Lower lobe of right lung (tissue), 2 donors: ENCODE results near the gene TMEM178B. TPM values are rescaled to one million over a fixed set of nuclear protein-coding genes. Genes with fewer than 3 reads are reported as not detected.

ENCODE experiments used
- ATAC-seq, 2 donors: fragments of 200-7000 bp; cut with Tn5 transposase; one replicate each; pipeline ENCODE4 v1.9.1; 2020 to 2022; ENCODE audit warnings: mild to moderate bottlenecking in 2 of 2, moderate library complexity in 2 of 2
- DNase-seq: peaks from one replicate; pipeline ENCODE4 v3.0.0-alpha.2; 2020
- H3K27ac ChIP-seq: fragments of 200-600 bp; one replicate; pipeline ENCODE4 v1.8.0; 2022
- H3K27me3 ChIP-seq: fragments of 200-600 bp; one replicate; pipeline ENCODE4 v1.8.0; 2022; ENCODE audit warnings: low read depth
- H3K36me3 ChIP-seq: fragments of 200-600 bp; one replicate; pipeline ENCODE4 v1.8.0; 2022; ENCODE audit warnings: mild to moderate bottlenecking
- H3K4me1 ChIP-seq: fragments of 200-600 bp; one replicate; pipeline ENCODE4 v1.8.0; 2022
- H3K4me3 ChIP-seq: fragments of 200-600 bp; one replicate; pipeline ENCODE4 v1.8.0; 2022; ENCODE audit warnings: mild to moderate bottlenecking
- H3K9me3 ChIP-seq: fragments of 200-600 bp; one replicate; pipeline ENCODE4 v1.8.0; 2022
- intact Hi-C: fragments of 100-400 bp; cut with DNase I; formaldehyde crosslinking; loops from one replicate; pipeline ENCODE4 v1.11.0; 2022
- total RNA-seq: library from RNA; stranded (reverse); fragmentation: NEBNext Ultra II Directional; extraction: Animal tissue kit (Norgen Biotek cat#: 25700); gene quantifications from one replicate; pipeline ENCODE4 v1.2.1, GENCODE V29; 2021
- TF ChIP-seq, protein P1 (sequence below): fragments of 200-600 bp; IDR thresholded peaks from one replicate; pipeline ENCODE4 v1.8.0; 2022; ENCODE audit warnings: antibody characterized with exemption, mild to moderate bottlenecking
- donor health status: DM: no; HTN: yes; CAD: no; lungs with severe emphysema.

Gene TMEM178B
- total RNA-seq, 1 donor from 2014 or later, result 0.18 TPM

DNA sequence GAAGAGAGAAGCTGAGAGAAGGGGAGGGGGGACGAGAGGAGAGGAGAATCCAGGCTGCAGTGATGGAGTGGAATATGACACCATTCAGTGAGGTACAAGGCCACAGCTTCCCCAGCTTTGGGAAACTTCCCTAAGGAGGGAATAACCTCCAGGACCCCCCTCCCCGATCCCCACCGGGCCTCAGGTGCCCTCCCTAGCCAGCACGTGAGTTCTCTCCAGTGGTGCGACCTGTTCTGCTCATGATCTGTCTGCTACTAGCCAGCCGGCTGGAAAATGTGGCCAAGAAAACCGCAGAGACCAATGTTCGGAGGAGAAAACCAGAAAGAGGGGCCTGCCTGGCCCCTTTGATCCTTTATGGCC, 437.4 kb downstream of the TMEM178B start:
- intact Hi-C loops, result no loop called here
- TF ChIP-seq, protein P1, sequence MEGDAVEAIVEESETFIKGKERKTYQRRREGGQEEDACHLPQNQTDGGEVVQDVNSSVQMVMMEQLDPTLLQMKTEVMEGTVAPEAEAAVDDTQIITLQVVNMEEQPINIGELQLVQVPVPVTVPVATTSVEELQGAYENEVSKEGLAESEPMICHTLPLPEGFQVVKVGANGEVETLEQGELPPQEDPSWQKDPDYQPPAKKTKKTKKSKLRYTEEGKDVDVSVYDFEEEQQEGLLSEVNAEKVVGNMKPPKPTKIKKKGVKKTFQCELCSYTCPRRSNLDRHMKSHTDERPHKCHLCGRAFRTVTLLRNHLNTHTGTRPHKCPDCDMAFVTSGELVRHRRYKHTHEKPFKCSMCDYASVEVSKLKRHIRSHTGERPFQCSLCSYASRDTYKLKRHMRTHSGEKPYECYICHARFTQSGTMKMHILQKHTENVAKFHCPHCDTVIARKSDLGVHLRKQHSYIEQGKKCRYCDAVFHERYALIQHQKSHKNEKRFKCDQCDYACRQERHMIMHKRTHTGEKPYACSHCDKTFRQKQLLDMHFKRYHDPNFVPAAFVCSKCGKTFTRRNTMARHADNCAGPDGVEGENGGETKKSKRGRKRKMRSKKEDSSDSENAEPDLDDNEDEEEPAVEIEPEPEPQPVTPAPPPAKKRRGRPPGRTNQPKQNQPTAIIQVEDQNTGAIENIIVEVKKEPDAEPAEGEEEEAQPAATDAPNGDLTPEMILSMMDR, result no peak
- H3K27ac ChIP-seq, result no peak overlapping the region
- H3K36me3 ChIP-seq, result no peaks in the 10 kb centered on the region
- H3K27me3 ChIP-seq, result peaks cover 23% of the 10 kb centered on the region
- peak overlapping the region; percentile 36 for H3K4me3 ChIP-seq
- no peak for DNase-seq
- peaks cover 10% of the 10 kb centered on the region for H3K4me1 ChIP-seq
- H3K9me3 ChIP-seq, result no peaks in the 10 kb centered on the region
- peak in 1 of 2 donors; percentile 15 for ATAC-seq

DNA sequence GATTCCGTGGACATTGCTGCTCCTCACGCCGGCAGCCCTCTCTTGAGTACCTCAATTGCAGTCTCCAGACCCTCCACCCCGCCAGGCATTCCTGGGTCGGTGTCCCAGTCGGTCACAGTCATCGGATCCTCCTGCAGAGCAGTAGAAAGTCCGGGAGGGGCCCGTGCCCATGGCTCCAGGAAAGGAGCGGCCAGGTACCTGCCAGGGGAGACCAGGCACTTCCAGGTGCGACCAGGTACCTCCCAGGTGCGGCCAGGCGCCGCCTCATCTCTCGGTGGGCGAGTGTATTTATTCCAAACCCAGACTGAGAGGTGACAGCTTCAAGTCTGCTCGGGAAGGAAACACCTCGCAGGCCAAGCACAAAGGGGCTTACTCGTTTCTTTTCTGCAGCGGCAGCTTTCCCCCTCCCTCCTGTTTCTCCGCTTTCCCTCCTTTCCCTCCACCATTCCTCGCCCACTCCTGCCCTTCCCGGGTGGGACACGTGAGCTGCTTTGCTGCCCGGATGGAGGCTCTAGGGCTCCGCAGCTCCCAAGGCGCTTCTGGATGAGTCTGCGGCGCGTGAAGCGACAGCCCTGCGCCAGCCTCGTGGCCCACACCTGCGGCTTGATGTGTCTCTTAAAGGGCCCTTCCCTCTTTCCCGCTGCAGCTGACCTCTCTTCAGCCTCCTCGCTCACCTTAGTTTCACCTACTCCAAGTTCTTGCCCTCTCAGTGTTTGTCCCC, 438.0 kb downstream of the TMEM178B start:
- peaks cover 10% of the 10 kb centered on the region for H3K4me1 ChIP-seq
- TF ChIP-seq, protein P1, result no peak
- peak overlapping the region; percentile 36 for H3K4me3 ChIP-seq
- peaks cover 23% of the 10 kb centered on the region for H3K27me3 ChIP-seq
- ATAC-seq (peak; percentile 58 to 64), DNase-seq (peak; percentile 46)
- H3K27ac ChIP-seq, result no peak overlapping the region
- no peaks in the 10 kb centered on the region for H3K9me3 ChIP-seq
- no peaks in the 10 kb centered on the region for H3K36me3 ChIP-seq
- intact Hi-C loops, result no loop called here

GRCh38 chr7:141512597-141512996, 438.7 kb downstream of the TMEM178B start:
- Histone ChIP-seq H3K4me3 (no peak overlapping the region), H3K9me3 (no peaks in the 10 kb centered on the region), H3K27ac (no peak overlapping the region), H3K36me3 (no peaks in the 10 kb centered on the region), H3K4me1 (peaks cover 10% of the 10 kb centered on the region), H3K27me3 (peaks cover 23% of the 10 kb centered on the region)
- TF ChIP-seq, protein P1, result no peak
- intact Hi-C loops, result no loop called here
- DNase-seq (no peak), ATAC-seq (no peak)

DNA sequence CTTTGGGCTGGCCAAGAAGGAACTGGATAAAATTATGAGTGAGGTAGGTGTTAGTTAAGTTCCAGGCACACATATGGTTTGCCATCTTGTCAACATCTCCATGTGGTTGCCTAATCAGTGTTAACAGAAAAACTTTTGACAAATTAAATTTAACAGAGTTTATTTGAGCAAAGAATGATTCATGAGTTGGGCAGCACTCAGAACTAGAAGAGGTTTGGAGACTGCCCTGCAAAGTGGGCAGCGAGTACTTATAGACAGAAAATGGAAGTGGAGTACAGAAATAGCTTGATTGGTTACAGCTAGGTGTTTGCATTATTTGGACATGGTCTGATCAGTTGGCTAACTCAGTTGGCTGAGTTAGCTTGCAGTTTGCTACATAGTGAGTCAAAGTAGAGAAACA, 439.9 kb downstream of the TMEM178B start:
- ATAC-seq (no peak), DNase-seq (no peak)
- Histone ChIP-seq H3K27me3 (peaks cover 23% of the 10 kb centered on the region), H3K4me3 (no peak overlapping the region), H3K9me3 (no peaks in the 10 kb centered on the region), H3K36me3 (no peaks in the 10 kb centered on the region), H3K4me1 (peaks cover 10% of the 10 kb centered on the region), H3K27ac (no peak overlapping the region)
- intact Hi-C loops, result no loop called here
- TF ChIP-seq, protein P1, result no peak

DNA sequence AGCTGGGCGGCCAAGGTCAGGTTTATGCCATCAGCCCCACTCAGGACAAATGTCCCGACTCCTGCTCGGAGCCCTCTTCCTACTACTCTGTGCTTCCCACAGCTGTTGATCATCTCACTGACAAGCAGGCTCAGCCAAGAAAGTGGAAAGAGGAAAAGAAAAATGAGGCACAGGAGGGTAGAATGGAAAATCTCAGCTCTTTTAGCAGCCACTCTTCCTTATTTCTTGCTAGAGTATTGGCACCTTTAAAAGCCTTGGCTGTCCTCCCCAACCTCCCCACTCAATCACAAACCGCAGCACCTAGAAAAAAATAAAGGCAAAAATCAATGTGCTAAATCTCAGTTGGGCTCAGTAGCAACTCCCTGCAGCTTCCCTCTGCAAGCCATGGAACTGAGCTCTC, 442.1 kb downstream of the TMEM178B start:
- Histone ChIP-seq H3K27me3 (peaks cover 20% of the 10 kb centered on the region), H3K27ac (no peak overlapping the region), H3K4me1 (peaks cover 10% of the 10 kb centered on the region), H3K9me3 (no peaks in the 10 kb centered on the region), H3K36me3 (no peaks in the 10 kb centered on the region), H3K4me3 (no peak overlapping the region)
- intact Hi-C loops, result no loop called here
- TF ChIP-seq, protein P1, result no peak
- DNase-seq (no peak), ATAC-seq (no peak)
